ENCODE results near the gene NOTO. TPM values are rescaled to one million over a fixed set of nuclear protein-coding genes. Genes with fewer than 3 reads are reported as not detected.

NOTO gene
- total and polyA plus RNA-seq, 2 donors (not counting 1 experiment from before 2014, with no cell fraction given), result not detected

DNA sequence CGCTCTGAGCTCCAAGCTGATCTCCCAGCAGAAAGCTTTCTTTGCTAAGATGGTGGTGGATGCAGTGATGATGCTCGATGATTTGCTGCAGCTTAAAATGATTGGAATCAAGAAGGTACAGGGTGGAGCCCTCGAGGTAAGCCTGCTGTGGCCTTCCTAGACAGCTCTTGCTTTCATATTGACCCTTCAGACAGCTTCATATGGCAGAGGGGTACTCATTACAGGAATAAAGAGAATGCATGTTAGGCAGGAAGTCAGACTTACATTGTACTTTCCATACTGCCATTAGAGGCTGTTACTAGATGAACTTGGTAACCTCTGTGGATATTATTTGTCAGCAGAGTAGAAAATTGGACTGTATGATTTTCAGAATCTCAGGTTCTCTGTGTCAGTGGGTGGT is 42.2 kb downstream of the NOTO start:
- H3K4me1 ChIP-seq (ENCODE audit: control insufficient read depth in 2 of 2, insufficient read depth in 2 of 2, low read length in 2 of 2), result no peaks in the 10 kb centered on the region
- no peak overlapping the region for H3K27ac ChIP-seq (ENCODE audit: low read length in 2 of 2)
- DNase-seq (no peak), ATAC-seq (ENCODE audit: low read depth) (no peak)
- Mint-ChIP-seq H3K4me1 (no peaks in the 10 kb centered on the region), H3K27ac (no peak overlapping the region), H3K4me3 (no peak overlapping the region), H3K27me3 (no peaks in the 10 kb centered on the region), H3K9me3 (ENCODE audit: insufficient read depth) (no peaks in the 10 kb centered on the region)
- peaks cover 67% of the 10 kb centered on the region for H4K20me1 ChIP-seq (ENCODE audit: control insufficient read depth, insufficient read depth, low read length, poor library complexity, severe bottlenecking)
- H3K9me3 ChIP-seq (ENCODE audit: control extremely low read depth in 1 of 3, control insufficient read depth in 2 of 3, insufficient read depth in 1 of 3, low read length in 2 of 3), result no peaks in the 10 kb centered on the region
- H3K79me2 ChIP-seq (ENCODE audit: control insufficient read depth, insufficient read depth, low read length), result no peaks in the 10 kb centered on the region
- H2AFZ ChIP-seq (ENCODE audit: insufficient read depth, low read depth, low read length, poor library complexity, severe bottlenecking), result no peak overlapping the region
- intact Hi-C loops (cut with micrococcal nuclease), result no loop called here
- ChIA-PET POLR2A (no interaction called here), CTCF (no interaction called here)
- H3K27me3 ChIP-seq (replicated peaks in 1 of 4; ENCODE audit: control extremely low read depth in 1 of 4, control insufficient read depth in 3 of 4, insufficient read depth in 4 of 4, low read length in 3 of 4), result no peaks in the 10 kb centered on the region
- H3K9ac ChIP-seq (ENCODE audit: low read length), result no peak overlapping the region
- H3K4me2 ChIP-seq (replicated peaks; ENCODE audit: low read depth, low read length, poor library complexity, severe bottlenecking), result no peak overlapping the region
- WGBS (ENCODE audit: insufficient coverage), result 100% methylated on average over 1 of the region's 3 CpGs
- peaks cover 24 to 82% of the 10 kb centered on the region in 2 experiments for H3K36me3 ChIP-seq (replicated peaks in 1 of 2; ENCODE audit: control extremely low read depth in 1 of 2, control insufficient read depth in 1 of 2, extremely low read depth in 1 of 2, insufficient read depth in 2 of 2, low read length in 1 of 2)
- H3K4me3 ChIP-seq (ENCODE audit: control extremely low read depth in 1 of 5, extremely low read depth in 1 of 5, insufficient read depth in 1 of 5, low read depth in 2 of 5, low read length in 4 of 5), result no peak overlapping the region
- TF ChIP-seq CTCF (IDR thresholded peaks at IDR 0.05) (no peak), EZH2 (IDR thresholded peaks at IDR 0.05; ENCODE audit: borderline replicate concordance, insufficient read depth, low read depth, low read length, poor library complexity, severe bottlenecking) (no peak)

GRCh38 chr2:73246850-73247249 is 44.5 kb downstream of the NOTO start:
- no peak overlapping the region for H2AFZ ChIP-seq (ENCODE audit: insufficient read depth, low read depth, low read length, poor library complexity, severe bottlenecking)
- H3K4me3 Mint-ChIP-seq, result no peak overlapping the region

More at GRCh38 chr2:73246850-73247249, 44.5 kb downstream of the NOTO start:
- Mint-ChIP-seq H3K27ac (no peak overlapping the region), H3K27me3 (no peaks in the 10 kb centered on the region), H3K9me3 (ENCODE audit: insufficient read depth) (no peaks in the 10 kb centered on the region), H3K4me1 (no peaks in the 10 kb centered on the region)
- Histone ChIP-seq H3K79me2 (ENCODE audit: control insufficient read depth, insufficient read depth, low read length) (no peaks in the 10 kb centered on the region), H3K4me2 (replicated peaks; ENCODE audit: low read depth, low read length, poor library complexity, severe bottlenecking) (no peak overlapping the region), H3K36me3 (replicated peaks in 1 of 2; ENCODE audit: control extremely low read depth in 1 of 2, control insufficient read depth in 1 of 2, extremely low read depth in 1 of 2, insufficient read depth in 2 of 2, low read length in 1 of 2) (peaks cover 14 to 89% of the 10 kb centered on the region in 2 experiments), H3K4me1 (ENCODE audit: control insufficient read depth in 2 of 2, insufficient read depth in 2 of 2, low read length in 2 of 2) (no peaks in the 10 kb centered on the region), H3K9me3 (ENCODE audit: control extremely low read depth in 1 of 3, control insufficient read depth in 2 of 3, insufficient read depth in 1 of 3, low read length in 2 of 3) (no peaks in the 10 kb centered on the region), H4K20me1 (ENCODE audit: control insufficient read depth, insufficient read depth, low read length, poor library complexity, severe bottlenecking) (peaks cover 56% of the 10 kb centered on the region), H3K9ac (ENCODE audit: low read length) (no peak overlapping the region), H3K4me3 (ENCODE audit: control extremely low read depth in 1 of 5, extremely low read depth in 1 of 5, insufficient read depth in 1 of 5, low read depth in 2 of 5, low read length in 4 of 5) (no peak overlapping the region), H3K27ac (ENCODE audit: low read length in 2 of 2) (no peak overlapping the region), H3K27me3 (replicated peaks in 1 of 4; ENCODE audit: control extremely low read depth in 1 of 4, control insufficient read depth in 3 of 4, insufficient read depth in 4 of 4, low read length in 3 of 4) (no peaks in the 10 kb centered on the region)
- ATAC-seq (ENCODE audit: low read depth) (no peak), DNase-seq (no peak)
- 100% methylated on average over 1 of the region's 3 CpGs for WGBS (ENCODE audit: insufficient coverage)
- CTCF ChIA-PET, result no interaction called here
- POLR2A ChIA-PET, result no interaction called here
- no peak for TF ChIP-seq EZH2 (IDR thresholded peaks at IDR 0.05; ENCODE audit: borderline replicate concordance, insufficient read depth, low read depth, low read length, poor library complexity, severe bottlenecking)
- no peak for TF ChIP-seq CTCF (IDR thresholded peaks at IDR 0.05)
- intact Hi-C loops (cut with micrococcal nuclease), result no loop called here

Measured in B cell (primary cell).